HG03139 (cell line): Measurements from ENCODE around the gene LRP1.

Experiments
- ATAC-seq: cut with Tn5 transposase; IDR thresholded peaks from one replicate; pipeline ENCODE4 v1.9.1; 2021; ENCODE audit not compliant: unreplicated experiment

Gene LRP1

DNA sequence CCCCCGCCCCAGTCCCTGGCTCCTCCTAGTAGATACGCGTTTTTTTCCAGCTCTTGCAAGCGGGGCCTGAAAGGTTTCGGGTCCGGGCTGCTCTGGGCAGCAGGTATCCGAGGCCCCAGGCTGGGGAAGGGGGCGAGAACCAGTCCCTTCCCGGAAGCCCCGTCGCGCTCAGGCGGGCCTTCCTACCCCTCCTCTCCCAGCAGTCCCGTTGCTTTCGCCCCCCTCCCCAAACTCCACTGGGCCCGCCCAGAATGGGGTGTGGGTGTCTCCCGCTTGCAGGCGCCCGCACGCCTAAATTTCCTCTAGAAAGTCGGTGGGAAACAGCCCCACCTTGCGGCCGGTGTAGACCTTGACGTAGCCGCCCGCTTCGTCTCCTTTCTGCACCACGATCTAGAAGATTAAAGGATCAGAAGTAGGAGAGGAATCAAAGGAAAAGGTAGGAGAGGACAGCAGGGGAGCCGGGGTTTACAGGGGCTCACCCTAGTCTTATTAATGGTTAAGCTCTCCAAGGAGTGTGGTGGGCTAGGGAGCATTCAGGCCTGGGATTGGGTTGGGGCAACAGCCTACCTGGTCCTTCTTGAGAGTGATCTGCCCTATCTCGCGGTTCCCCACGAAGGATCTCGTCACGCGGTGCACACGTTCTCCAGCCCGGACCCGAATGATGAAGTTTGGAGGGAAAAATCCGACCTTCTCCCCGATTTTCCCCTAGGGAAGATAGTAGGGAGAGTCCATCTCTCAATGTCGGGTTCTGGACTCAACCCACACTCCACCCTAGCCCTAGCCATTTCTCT lies 115.4 kb downstream of the LRP1 start:
- no peak for ATAC-seq

DNA sequence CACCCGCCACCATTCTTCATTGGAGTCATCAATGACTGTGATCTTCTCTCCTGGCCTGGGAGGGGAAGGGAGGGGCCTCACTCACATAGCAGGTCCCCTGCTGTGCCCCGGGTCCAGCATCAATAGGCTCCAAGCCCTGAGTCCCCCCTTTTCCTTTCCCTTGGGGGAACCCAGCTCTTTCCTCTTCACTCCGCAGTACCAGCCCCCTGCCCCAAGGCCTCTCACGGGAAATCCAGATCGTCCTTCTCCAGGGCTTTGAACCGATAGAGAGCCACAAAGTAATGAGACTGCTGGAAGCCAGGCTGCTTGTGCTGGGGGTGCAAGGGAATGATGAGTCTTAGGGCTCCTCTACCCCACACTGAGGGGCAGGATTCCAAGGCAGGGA lies 116.0 kb downstream of the LRP1 start:
- ATAC-seq: no peak

DNA sequence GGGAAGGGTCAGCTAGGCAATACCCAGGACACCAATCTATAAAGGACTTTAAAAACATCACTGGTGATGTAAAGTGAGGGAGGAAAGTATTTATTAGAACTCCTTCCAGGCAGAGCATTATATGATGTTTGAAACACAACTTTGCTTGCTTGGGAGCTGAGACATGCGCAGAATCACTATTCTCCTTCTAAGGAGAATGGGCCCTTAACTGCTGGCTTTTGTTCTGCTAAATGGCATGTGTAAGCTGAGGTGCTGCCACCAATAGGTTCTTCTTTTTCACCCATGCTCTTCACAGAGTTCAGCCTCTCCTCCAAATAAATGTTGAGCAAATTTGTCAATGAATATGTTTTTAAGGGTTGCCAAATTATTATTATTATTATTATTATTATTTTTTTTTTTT lies 118.8 kb downstream of the LRP1 start:
- ATAC-seq: no peak

DNA sequence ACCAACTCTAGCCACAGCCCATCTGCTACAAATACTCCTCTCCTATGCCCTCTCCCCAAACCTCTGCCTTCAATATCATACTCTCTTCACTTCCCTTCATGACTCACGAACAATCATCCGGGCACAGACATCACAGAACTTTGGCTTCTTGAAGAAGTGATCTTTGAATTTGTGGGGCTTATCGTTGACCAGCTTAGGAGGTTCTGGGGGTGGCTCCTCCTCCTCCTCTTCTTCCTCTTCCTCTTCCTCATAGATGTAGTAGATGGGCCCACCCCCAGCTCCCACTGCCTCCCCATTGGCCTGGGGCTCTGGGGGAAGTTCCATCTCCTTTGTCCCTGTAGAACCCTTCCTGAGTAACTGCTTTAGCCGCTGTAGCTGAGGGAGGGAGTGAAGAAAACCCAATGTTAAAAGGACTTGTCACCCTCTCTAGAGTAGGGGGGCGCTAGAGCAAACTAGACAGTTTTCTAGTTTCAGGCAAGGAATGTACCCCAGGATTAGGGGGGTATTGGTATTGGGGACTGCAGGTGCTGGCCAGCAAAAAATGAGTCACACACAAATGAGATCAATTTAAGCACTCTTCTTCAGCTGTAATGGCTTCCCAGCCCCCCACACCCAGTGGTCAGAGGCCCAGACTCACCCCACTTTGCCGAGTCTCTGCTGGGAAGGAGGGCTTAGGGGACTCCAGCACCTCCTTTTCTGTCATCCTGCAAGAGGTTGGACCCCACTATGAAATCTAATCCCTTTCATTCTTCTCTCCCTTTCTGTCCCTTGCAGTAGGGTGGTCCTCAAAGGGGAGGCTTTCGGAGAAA lies 120.9 kb downstream of the LRP1 start:
- no peak for ATAC-seq

DNA sequence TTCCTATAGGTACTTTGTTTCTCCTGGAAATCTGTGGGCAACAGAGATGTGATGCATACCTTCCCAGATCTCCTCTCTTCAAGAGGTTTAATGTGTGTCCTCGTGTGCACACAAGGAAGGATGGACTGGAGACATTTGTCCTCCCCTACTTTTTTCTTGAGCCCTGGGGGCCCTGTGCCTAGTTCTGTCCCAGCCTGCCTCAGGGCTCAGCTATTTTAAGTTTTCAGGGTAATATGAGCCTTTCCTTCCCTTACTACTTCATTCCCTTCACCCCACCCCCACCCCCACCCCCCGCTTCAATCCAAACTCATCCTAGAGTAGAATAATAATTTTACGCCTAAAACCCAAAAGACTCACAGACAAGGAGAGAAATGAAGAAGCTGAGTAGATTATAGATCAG lies 122.3 kb downstream of the LRP1 start:
- no peak for ATAC-seq

DNA sequence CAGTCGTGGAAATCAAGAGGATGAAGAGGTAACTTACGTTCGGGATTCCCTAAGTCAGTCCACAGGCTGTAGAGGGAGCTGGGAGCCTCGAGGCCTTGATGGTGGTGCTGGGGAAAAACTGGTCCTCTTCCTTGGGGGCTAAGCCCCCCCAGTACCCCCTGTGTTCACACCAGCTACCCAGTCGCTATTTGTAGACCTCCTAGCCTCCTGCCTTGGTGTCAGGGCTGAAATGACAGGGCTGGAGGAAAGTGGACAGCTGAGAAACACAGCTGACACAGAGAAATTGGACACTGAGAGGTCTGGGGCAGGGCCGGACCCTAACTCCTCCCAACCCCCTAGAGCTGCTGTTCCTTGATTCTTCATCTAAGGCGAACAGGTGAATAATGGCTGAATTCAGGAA lies 122.7 kb downstream of the LRP1 start, which contains the start of gene STAC3:
Gene STAC3 (minus strand): TSS at position 232 of the 400 bp plus-strand sequence. CDS start 1,551 bp downstream, outside the sequence.
- ATAC-seq: no peak

DNA sequence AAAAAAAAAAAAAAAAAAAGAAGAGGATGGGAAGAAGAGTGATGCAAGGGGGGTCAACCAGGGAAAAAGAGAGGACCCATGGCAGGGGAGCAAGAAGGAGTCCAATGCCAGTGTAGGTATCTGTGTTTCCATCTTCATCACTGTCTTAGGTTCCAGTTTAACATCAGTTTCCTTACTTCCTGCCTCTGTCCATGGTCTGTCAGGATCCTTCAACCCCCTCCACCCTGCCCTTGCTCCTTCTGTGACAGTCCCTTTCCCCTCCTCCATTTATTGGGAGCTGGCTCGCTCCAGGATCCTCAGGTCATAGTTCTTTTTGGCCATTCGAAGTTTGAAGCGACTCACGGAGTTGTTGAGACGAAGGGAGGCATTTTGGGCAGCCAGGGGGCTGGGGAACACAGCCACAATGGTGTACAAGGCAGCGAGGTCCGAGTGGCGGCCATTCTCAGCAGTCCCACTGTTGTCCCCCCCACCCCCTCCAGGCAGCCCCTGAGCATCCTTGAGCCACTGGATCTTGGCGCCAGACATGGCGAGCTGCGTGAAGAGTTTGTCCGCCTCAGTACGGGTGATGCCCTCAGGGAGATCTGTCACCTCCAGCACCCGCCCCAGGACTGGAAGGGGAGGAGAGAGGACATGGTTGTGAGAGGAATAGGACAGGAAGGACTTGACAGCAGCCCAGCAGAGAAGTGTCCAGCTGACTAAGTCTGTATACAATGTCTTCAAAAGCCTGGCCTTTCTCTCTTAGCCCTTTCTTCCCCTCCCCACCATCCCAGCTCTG lies 126.4 kb downstream of the LRP1 start:
- no peak for ATAC-seq

DNA sequence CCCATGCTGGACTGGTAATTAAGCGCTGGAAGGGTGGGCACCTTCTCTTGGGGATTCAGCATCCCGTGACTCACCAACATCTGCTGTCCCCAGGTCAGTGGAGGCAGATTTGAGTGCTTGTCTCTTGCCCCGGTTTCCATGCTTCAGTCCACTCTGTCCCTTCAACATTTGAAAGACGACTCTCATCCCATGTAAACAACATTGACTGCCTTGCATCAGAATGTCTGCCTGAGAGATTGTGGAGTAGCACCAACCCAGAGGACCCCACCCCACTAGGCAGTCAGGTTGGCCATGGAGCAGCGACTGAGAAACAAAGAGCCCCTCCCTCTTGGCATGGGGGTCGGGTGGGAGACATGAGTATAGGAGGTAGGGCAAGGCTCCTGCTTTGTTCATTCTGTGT lies 127.6 kb downstream of the LRP1 start:
- ATAC-seq: no peak

DNA sequence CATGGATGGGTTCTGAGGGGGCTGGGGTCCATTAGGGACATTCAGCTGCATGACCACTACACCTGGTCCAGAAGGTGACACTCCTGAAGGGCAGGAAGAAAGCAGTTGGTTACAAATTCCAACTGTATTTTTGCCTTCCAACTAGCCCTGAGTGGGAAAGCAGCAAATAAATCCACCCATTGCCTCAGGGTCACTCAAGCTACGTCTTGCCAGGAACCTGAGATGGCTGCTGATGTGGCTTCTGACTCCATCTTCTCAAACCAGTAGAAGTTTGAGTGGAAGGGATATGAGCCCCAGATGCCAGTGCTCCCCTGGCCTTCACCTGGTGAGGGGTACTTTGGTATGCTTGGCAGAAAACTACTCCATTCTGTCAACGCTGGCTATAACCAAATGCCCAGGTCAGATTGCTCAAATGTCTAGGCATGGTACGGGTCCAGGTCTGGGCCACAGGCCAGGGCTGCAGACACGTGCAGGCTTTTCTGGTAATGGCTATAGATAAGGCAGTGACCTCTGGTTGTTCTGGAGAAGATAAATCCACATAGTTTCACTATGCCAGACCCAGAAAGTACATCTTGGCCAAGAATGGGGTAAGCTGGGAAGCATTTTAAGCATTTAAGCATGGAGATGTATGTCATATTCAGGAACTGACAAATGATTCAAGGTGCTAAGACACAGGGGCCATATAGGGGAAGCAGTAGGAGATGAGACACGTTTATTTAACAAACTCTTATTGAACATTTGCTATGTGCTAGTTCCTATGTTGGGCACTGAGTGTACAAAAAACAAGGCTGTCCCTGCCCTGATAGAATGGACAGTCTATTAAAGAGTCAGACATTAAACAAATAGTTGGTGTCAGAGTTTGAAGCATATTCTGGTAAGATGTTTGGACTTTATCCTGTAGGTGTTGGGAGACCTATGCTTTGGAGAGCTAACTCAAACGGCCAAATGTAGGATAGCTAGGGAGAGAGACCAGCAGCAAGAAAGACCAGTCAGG lies 131.0 kb downstream of the LRP1 start:
- ATAC-seq: no peak

DNA sequence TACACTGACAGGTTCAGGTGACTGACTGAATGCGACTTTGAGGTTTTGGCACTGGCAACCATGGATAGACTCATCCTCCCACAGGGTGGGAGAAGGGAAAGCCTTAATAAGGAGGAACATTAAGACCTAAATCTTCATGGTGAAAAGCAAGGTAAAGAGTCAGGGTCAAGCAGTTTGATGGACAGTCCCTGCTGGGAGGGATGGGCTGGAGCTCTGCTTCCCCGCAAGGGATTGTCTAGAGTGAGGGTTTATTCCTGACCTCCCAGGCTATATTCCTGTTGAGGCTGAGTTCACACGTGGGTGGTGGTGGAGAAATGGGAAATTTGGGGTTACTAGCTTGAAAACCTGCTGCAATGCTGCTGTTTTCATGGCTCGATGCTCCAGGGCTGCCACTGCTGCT lies 132.1 kb downstream of the LRP1 start:
- ATAC-seq: no peak

DNA sequence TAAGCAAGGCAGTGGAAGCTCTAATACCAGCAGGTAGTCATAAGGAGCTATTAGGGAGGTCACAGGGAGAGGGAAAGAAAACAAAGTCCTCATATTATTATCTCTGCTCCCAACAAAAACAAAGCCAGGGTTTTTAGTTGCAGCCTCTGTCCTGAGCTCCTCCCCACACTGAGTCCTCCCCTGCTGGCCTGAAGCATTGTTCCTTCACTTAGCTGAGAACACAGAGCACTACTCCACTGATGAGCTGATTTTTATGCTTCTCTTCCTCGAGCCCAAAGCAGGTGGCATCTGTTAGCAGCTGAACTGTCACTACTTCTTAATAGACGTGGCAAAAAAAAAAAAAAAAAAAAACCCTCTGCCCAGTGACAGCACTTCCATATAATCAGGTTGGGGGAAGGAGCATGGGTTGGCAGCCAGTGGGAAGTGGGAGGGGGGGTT lies 133.2 kb downstream of the LRP1 start:
- ATAC-seq: no peak

DNA sequence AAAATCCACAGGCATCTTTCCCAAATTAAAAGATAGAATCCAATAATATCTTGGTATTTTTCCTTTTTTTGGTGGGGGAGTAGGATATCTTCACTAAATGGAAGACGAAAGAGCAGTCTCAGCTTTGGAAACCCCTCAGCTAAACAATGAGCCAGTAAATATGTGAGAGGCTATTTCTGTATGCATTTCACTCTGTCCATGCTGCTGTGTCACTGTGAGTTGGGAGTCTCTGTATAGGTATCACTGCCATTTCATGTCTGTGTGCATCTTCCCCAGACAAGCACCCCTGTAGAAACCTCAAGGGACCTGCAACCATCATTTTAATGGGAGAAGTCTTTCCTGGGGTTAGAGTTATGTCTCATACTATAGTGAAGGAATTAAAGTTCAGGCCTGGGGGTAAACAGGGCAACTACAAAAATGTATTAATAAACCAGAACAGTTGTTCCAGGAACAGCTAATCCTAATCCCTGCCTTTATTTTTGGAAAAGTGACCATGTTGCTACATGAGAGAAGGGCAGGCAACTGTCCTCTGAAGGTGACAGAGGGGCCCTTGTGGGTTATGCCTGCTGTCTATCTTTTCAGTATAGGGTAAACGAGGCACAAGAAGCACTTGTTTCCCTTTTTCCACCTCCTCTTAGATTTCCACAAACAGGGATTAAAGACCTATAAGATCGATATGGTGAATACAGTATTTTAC lies 134.0 kb downstream of the LRP1 start:
- no peak for ATAC-seq
